Measurements from ENCODE around the gene NRXN3.

Gene NRXN3

GRCh38 chr14:79134361-79134760 lies 964.2 kb downstream of the NRXN3 start:
- no peak for TF ChIP-seq CTCF (IDR thresholded peaks at IDR 0.05; ENCODE audit: insufficient read depth, low read depth, low read length, missing control alignments)
- no peak for DNase-seq (ENCODE audit: low read depth)
- no peak overlapping the region for H3K4me3 ChIP-seq (ENCODE audit: low read depth, low read length)

GRCh38 chr14:79136071-79137044 lies 966.2 kb downstream of the NRXN3 start:
- no peak overlapping the region for H3K4me3 ChIP-seq (ENCODE audit: low read depth, low read length)
- DNase-seq (ENCODE audit: low read depth) = no peak
- no peak for TF ChIP-seq CTCF (IDR thresholded peaks at IDR 0.05; ENCODE audit: insufficient read depth, low read depth, low read length, missing control alignments)

- no peak overlapping the region for H3K4me3 ChIP-seq (ENCODE audit: low read depth, low read length)
- no peak for TF ChIP-seq CTCF (IDR thresholded peaks at IDR 0.05; ENCODE audit: insufficient read depth, low read depth, low read length, missing control alignments)
- DNase-seq (ENCODE audit: low read depth) = no peak
Observed at GRCh38 chr14:79137045-79137430, 966.9 kb downstream of the NRXN3 start.

- H3K4me3 ChIP-seq (ENCODE audit: low read depth, low read length) = no peak overlapping the region
- no peak for TF ChIP-seq CTCF (IDR thresholded peaks at IDR 0.05; ENCODE audit: insufficient read depth, low read depth, low read length, missing control alignments)
- no peak for DNase-seq (ENCODE audit: low read depth)
Observed at GRCh38 chr14:79137836-79138235, 967.7 kb downstream of the NRXN3 start.

GRCh38 chr14:79144896-79145295 lies 974.7 kb downstream of the NRXN3 start:
- TF ChIP-seq CTCF (IDR thresholded peaks at IDR 0.05; ENCODE audit: insufficient read depth, low read depth, low read length, missing control alignments) = no peak
- H3K4me3 ChIP-seq (ENCODE audit: low read depth, low read length) = no peak overlapping the region
- DNase-seq (ENCODE audit: low read depth) = no peak

GRCh38 chr14:79150226-79150625 lies 980.1 kb downstream of the NRXN3 start:
- TF ChIP-seq CTCF (IDR thresholded peaks at IDR 0.05; ENCODE audit: insufficient read depth, low read depth, low read length, missing control alignments) = no peak
- no peak overlapping the region for H3K4me3 ChIP-seq (ENCODE audit: low read depth, low read length)

More at GRCh38 chr14:79150226-79150625, 980.1 kb downstream of the NRXN3 start:
- DNase-seq (ENCODE audit: low read depth) = no peak
